Adrenal gland (tissue), 12 donors: ENCODE measurements around the gene CEP85L. TPM values are rescaled to one million over a fixed set of nuclear protein-coding genes. Genes with fewer than 3 reads are reported as not detected.

Source experiments
- DNase-seq, 7 donors: peaks; one replicate each; pipeline ENCODE4 v3.0.0-alpha.2; 2019 to 2020
- H3K27ac ChIP-seq, 5 donors: fragments of 200-600 bp; sonication (generic) in 4 of 5; 1 replicate in 3 of 5; 2 replicates in 2 of 5; pipeline versions ENCODE4 v1.5.1 to v1.8.0; 2016 to 2020; ENCODE audit warnings: mild to moderate bottlenecking in 1 of 5
- H3K27me3 ChIP-seq: fragments of 200-600 bp; 2 replicates; pipeline ENCODE4 v1.8.0; 2021
- H3K36me3 ChIP-seq, 2 donors: fragments of 200-600 bp; replicated peaks in 1 of 2; 1 replicate in 1 of 2; 2 replicates in 1 of 2; pipeline versions ENCODE4 v1.5.1 to v1.8.0; 2018 to 2022
- H3K4me1 ChIP-seq, 2 donors: fragments of 200-600 bp; replicated peaks in 1 of 2; 1 replicate in 1 of 2; 2 replicates in 1 of 2; pipeline versions ENCODE4 v1.5.1 to v1.8.0; 2018 to 2021
- H3K4me3 ChIP-seq, 4 donors: fragments of 200-600 bp; sonication (generic) in 3 of 4; one replicate each; pipeline ENCODE4 v1.5.1; 2016 to 2018
- H3K9me3 ChIP-seq, 3 donors: fragments of 200-600 bp; sonication (generic) in 1 of 3; replicated peaks in 1 of 3; 1 replicate in 2 of 3; 2 replicates in 1 of 3; pipeline versions ENCODE4 v1.5.1 to v1.8.0; 2016 to 2021
- POLR2A ChIP-seq, 2 donors: fragments of 450-650 bp; IDR thresholded peaks; one replicate each; pipeline ENCODE4 v1.6.1; 2017; ENCODE audit warnings: antibody characterized with exemption in 2 of 2, mild to moderate bottlenecking in 2 of 2, moderate library complexity in 1 of 2
- WGBS, 4 donors: extraction: QIAGEN DNeasy Blood & Tissue Kit in 2 of 4; methylation state at CpG; one replicate each; pipeline versions ENCODE4 v1.1.5 to v1.1.7; 2013 to 2017; 5-methylcytosine and 5-hydroxymethylcytosine counted together
- intact Hi-C, 2 donors: fragments of 100-400 bp; cut with DNase I; formaldehyde crosslinking; loops; one replicate each; pipeline versions ENCODE4 v1.14.1 to v1.15.0; 2022 to 2023
- polyA plus RNA-seq, 3 donors: library from polyadenylated mRNA; stranded (reverse); fragments of 200-250 nt in 2 of 3; fragments of 350-450 nt in 1 of 3; fragmentation: Illumina TruSeq in 1 of 3; extraction: RNeasy Lipid Tissue Mini Kit (QIAGEN cat#74804) in 1 of 3; gene quantifications; one replicate each; pipeline ENCODE4 v1.2.3, GENCODE V29; 2013 to 2014
- total RNA-seq, 9 donors: library from RNA; depleted of rRNA in 4 of 9; stranded (reverse); fragments of >200 nt in 4 of 9; fragments of 120-200 nt in 1 of 9; fragmentation: NEBNext Ultra II Directional in 1 of 9; extraction: Animal tissue kit (Norgen Biotek cat#: 25700) in 1 of 9; gene quantifications; one replicate each; pipeline versions ENCODE4 v1.1.0 to v1.2.4, GENCODE V29; 2013 to 2023
- TF ChIP-seq, protein P1 (sequence below), 6 experiments: fragments of 450-650 bp in 4 of 6; fragments of 200-600 bp in 2 of 6; sonication (generic) in 1 of 6; IDR thresholded peaks; 1 replicate in 5 of 6; 2 replicates in 1 of 6; pipeline versions ENCODE4 v1.5.1 to v1.8.0; 2016 to 2021; ENCODE audit warnings: antibody characterized with exemption in 6 of 6, mild to moderate bottlenecking in 2 of 6, moderate library complexity in 1 of 6
- donor health status: healthy with polysubstance abuse.
- donor health status: Bipolar disorder and iron deficiency.
- donor health status: DM: yes; HTN: yes; CAD: no.
- donor health status: DM: no; HTN: no; CAD: no.
- donor health status: DM: no; HTN: no; CAD: no.
- donor health status: DM: yes; HTN: yes; CAD: no.

CEP85L gene
- total and polyA plus RNA-seq, 12 donors, result 2.3 to 74.3 (median 23.3) TPM

DNA sequence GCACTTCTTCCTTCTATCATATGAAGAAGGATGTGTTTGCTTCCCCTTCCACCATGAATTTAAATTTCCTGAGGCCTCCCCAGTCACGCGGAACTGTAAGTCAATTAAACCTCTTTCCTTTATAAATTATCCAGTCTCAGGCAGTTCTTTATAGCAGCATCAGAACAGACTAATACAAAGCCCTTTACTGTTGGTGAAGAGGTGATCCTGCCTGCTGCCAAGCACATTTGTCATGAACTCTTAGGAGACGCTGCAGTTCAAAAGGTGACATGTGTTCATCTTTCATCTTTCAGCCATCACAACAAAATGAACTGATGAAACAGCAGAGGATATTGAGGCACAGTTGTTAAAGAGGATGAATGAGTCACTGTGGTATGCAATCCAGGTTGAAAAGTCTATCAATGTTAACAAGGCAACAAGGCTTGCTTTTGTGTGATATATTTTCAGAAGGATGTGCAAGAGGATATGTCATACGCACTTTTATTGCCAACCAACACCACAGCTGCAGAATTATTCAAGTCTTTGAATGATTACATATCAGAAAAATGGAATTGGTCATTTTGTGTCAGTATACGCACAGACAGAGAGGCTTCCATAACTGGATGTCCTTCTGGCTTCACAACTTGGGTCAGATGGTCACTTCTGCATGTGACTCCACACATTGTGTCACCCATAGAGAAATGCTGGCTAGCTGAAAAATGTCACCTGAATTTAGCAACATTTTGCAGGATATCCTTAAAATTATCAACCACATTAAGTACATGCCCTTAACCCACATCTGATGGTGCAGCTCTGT, 155.7 kb downstream of the CEP85L start:
- DNase-seq, result no peak
- no peak for TF ChIP-seq POLR2A (IDR thresholded peaks at IDR 0.05)
- TF ChIP-seq, protein P1, sequence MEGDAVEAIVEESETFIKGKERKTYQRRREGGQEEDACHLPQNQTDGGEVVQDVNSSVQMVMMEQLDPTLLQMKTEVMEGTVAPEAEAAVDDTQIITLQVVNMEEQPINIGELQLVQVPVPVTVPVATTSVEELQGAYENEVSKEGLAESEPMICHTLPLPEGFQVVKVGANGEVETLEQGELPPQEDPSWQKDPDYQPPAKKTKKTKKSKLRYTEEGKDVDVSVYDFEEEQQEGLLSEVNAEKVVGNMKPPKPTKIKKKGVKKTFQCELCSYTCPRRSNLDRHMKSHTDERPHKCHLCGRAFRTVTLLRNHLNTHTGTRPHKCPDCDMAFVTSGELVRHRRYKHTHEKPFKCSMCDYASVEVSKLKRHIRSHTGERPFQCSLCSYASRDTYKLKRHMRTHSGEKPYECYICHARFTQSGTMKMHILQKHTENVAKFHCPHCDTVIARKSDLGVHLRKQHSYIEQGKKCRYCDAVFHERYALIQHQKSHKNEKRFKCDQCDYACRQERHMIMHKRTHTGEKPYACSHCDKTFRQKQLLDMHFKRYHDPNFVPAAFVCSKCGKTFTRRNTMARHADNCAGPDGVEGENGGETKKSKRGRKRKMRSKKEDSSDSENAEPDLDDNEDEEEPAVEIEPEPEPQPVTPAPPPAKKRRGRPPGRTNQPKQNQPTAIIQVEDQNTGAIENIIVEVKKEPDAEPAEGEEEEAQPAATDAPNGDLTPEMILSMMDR (IDR thresholded peaks at IDR 0.05), result no peak
- intact Hi-C loops, result no loop called here
- H3K27me3 ChIP-seq, result no peaks in the 10 kb centered on the region
- WGBS, 4 donors, result 88 to 93% (median 90%) methylated on average over 5 of the region's 5 CpGs
- H3K4me3 ChIP-seq, result no peak overlapping the region
- H3K36me3 ChIP-seq, result no peaks in the 10 kb centered on the region
- no peaks in the 10 kb centered on the region for H3K4me1 ChIP-seq
- H3K27ac ChIP-seq, result no peak overlapping the region
- no peaks in the 10 kb centered on the region for H3K9me3 ChIP-seq

DNA sequence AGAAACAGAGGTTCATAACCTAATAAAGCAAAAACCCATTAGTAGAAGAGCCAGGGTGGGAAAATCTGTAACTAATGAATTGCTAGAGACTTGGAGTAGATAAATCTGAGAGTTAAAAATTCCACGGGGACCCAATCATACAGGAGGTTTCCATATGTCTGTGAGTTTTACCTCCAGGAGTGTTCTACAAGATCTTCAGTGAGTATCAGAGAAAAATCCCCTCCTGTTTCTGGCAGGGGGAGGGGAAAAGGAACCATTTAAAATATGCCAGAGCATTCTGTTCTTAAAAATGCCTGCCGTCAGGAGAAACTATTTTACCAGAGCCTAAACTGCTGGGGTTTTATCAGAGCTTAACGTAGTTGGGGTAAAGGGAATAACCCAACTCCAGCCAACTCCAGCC, 157.3 kb downstream of the CEP85L start:
- intact Hi-C loops, result no loop called here
- no peak for DNase-seq
- Histone ChIP-seq H3K4me3 (no peak overlapping the region), H3K9me3 (no peaks in the 10 kb centered on the region), H3K27ac (no peak overlapping the region), H3K27me3 (no peaks in the 10 kb centered on the region), H3K4me1 (no peaks in the 10 kb centered on the region), H3K36me3 (no peaks in the 10 kb centered on the region)
- WGBS, 4 donors, result 84 to 90% (median 87%) methylated on average over 3 of the region's 3 CpGs
- TF ChIP-seq POLR2A (IDR thresholded peaks at IDR 0.05), result no peak
- TF ChIP-seq, protein P1 (IDR thresholded peaks at IDR 0.05), result no peak

GRCh38 chr6:118489990-118490389, 161.4 kb downstream of the CEP85L start:
- 93 to 100% (median 94%) methylated on average over 3 of the region's 3 CpGs for WGBS, 4 donors
- DNase-seq, result no peak
- no peaks in the 10 kb centered on the region for H3K36me3 ChIP-seq
- H3K27ac ChIP-seq, result no peak overlapping the region
- TF ChIP-seq, protein P1 (IDR thresholded peaks at IDR 0.05), result no peak
- no peak for TF ChIP-seq POLR2A (IDR thresholded peaks at IDR 0.05)
- peaks cover 0 to 10% of the 10 kb centered on the region in 2 donors for H3K4me1 ChIP-seq
- intact Hi-C loops, result no loop called here
- H3K4me3 ChIP-seq, result no peak overlapping the region
- peaks cover 0 to 12% (median 4%) of the 10 kb centered on the region in 3 donors for H3K9me3 ChIP-seq
- no peaks in the 10 kb centered on the region for H3K27me3 ChIP-seq

DNA sequence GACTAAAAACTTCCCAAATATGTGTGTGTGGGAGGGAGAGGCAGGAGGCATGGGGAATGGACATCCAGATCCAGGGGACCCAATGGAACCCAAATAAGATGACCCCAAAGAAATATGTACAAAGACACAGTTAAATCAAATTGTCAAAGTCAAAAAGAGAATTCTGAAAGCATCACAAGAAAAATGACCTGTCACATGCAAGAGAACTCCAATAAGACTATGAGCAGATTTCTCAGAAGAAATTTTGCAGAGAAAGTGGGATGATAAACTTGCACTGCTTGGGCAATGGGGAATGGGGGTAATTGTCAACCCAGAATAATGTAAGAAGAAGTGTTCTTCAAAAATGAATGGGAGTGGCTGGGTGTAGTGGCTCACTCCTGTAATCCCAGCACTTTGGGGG, 162.8 kb downstream of the CEP85L start:
- Histone ChIP-seq H3K27ac (no peak overlapping the region), H3K4me1 (peaks cover 0 to 10% of the 10 kb centered on the region in 2 donors), H3K9me3 (peaks cover 0 to 12% (median 4%) of the 10 kb centered on the region in 3 donors), H3K4me3 (no peak overlapping the region), H3K36me3 (no peaks in the 10 kb centered on the region), H3K27me3 (no peaks in the 10 kb centered on the region)
- TF ChIP-seq, protein P1 (IDR thresholded peaks at IDR 0.05), result no peak
- no peak for TF ChIP-seq POLR2A (IDR thresholded peaks at IDR 0.05)
- no peak for DNase-seq
- intact Hi-C loops, result no loop called here
